GM12878 (cell line): ENCODE results near the gene ZNF3. TPM values are rescaled to one million over a fixed set of nuclear protein-coding genes. Genes with fewer than 3 reads are reported as not detected.

Experiments used
- ATAC-seq: fragments of 200-7000 bp; cut with Tn5 transposase; 3 replicates; pipeline ENCODE4 v1.9.1; 2020; ENCODE audit warnings: mild to moderate bottlenecking, moderate library complexity
- BruUV-seq: library from RNA; stranded (reverse); fragments of 400-500 nt; replicated peaks from 2 replicates; lab custom pipeline; 2021; lab: Mats Ljungman, UMichigan
- CTCF ChIA-PET: fragments of 300-600 bp; sonication (Branson Sonifier 250); formaldehyde crosslinking; extraction: SDS; loops from one replicate; lab custom pipeline; 2021; ENCODE audit warnings: inconsistent platforms; lab: Yijun Ruan, JAX
- POLR2A ChIA-PET: fragments of 350-600 bp; formaldehyde crosslinking; extraction: SDS; loops from one replicate; lab custom pipeline; 2021; ENCODE audit warnings: inconsistent platforms; lab: Charles Lee
- RAD21 ChIA-PET: fragments of 300-600 bp; sonication (Branson Sonifier 250); formaldehyde crosslinking; loops from one replicate; lab custom pipeline; 2023; ENCODE audit warnings: antibody characterized with exemption; ENCODE audit not compliant: unreplicated experiment; lab: Charles Lee
- SMC1A ChIA-PET: fragments of 300-600 bp; sonication (Branson Sonifier 250); formaldehyde crosslinking; loops from one replicate; lab custom pipeline; 2023; ENCODE audit not compliant: unreplicated experiment, uncharacterized antibody; lab: Charles Lee
- DNase-seq: peaks from one replicate; pipeline ENCODE4 v3.0.0-alpha.2; 2011; ENCODE audit warnings: low read depth, low spot score
- FAIRE-seq: peaks from 3 replicates; lab custom pipeline; 2011; peaks lifted over from hg19 to GRCh38; lab: Jason Lieb, UNC
- H2AFZ ChIP-seq: 2 replicates; pipeline ENCODE4 v1.6.0; 2011; ENCODE audit warnings: low read depth, low read length, control low read depth; ENCODE audit not compliant: control insufficient read depth
- H3K27ac ChIP-seq: 2 replicates; pipeline ENCODE4 v1.5.1; 2011; ENCODE audit warnings: control low read depth; ENCODE audit not compliant: control insufficient read depth, insufficient read depth
- H3K27me3 ChIP-seq, 2 experiments: replicated peaks in 1 of 2; 2 replicates each; pipeline versions ENCODE4 v1.6.0 to v1.6.1; 2011; ENCODE audit warnings: low read length in 1 of 2; ENCODE audit not compliant: control insufficient read depth in 2 of 2, insufficient read depth in 2 of 2
- H3K36me3 ChIP-seq, 2 experiments: 2 replicates each; pipeline ENCODE4 v1.5.1; 2011; ENCODE audit warnings: low read length in 1 of 2; ENCODE audit not compliant: control insufficient read depth in 2 of 2, insufficient read depth in 2 of 2
- H3K4me1 ChIP-seq: 2 replicates; pipeline ENCODE4 v1.6.1; 2011; ENCODE audit warnings: mild to moderate bottlenecking, low read length, moderate library complexity, mixed read lengths; ENCODE audit not compliant: control insufficient read depth, insufficient read depth
- H3K4me2 ChIP-seq: 2 replicates; pipeline ENCODE4 v1.6.0; 2011; ENCODE audit warnings: control low read depth; ENCODE audit not compliant: control insufficient read depth, insufficient read depth
- H3K4me3 ChIP-seq: fragments of 200-600 bp; sonication (generic); 2 replicates; pipeline ENCODE4 v1.5.1; 2016
- H3K79me2 ChIP-seq: 2 replicates; pipeline ENCODE4 v1.6.0; 2011; ENCODE audit warnings: low read length; ENCODE audit not compliant: control insufficient read depth, insufficient read depth
- H3K9ac ChIP-seq: 2 replicates; pipeline ENCODE4 v1.8.0; 2011; ENCODE audit warnings: low read length, control low read depth, mixed read lengths; ENCODE audit not compliant: control insufficient read depth, insufficient read depth
- H3K9me3 ChIP-seq: replicated peaks from 3 replicates; pipeline ENCODE4 v1.5.1; 2011; ENCODE audit warnings: mild to moderate bottlenecking, low read length; ENCODE audit not compliant: control insufficient read depth, insufficient read depth
- H4K20me1 ChIP-seq: 2 replicates; pipeline ENCODE4 v1.6.0; 2011; ENCODE audit not compliant: control insufficient read depth, insufficient read depth
- BMI1 ChIP-seq: fragments of 450-650 bp; IDR thresholded peaks from 2 replicates; pipeline ENCODE4 v1.6.1; 2016; ENCODE audit warnings: mild to moderate bottlenecking, moderate library complexity, borderline replicate concordance
- DPF2 ChIP-seq: fragments of 450-650 bp; IDR thresholded peaks from 2 replicates; pipeline ENCODE4 v1.6.1; 2017; ENCODE audit warnings: mild to moderate bottlenecking
- MEF2B ChIP-seq: fragments of 450-650 bp; IDR thresholded peaks from 2 replicates; pipeline ENCODE4 v1.6.1; 2018; ENCODE audit warnings: mild to moderate bottlenecking, moderate library complexity; ENCODE audit not compliant: partially characterized antibody, poor library complexity, severe bottlenecking
- MTA3 ChIP-seq: IDR thresholded peaks from 2 replicates; pipeline ENCODE4 v1.6.1; 2012; ENCODE audit warnings: low read length, inconsistent platforms, borderline replicate concordance
- NFXL1 ChIP-seq: fragments of 450-650 bp; IDR thresholded peaks from 2 replicates; pipeline ENCODE4 v1.6.1; 2017; ENCODE audit warnings: antibody characterized with exemption, mild to moderate bottlenecking, borderline replicate concordance
- NFYA ChIP-seq: IDR thresholded peaks from 2 replicates; pipeline ENCODE4 v1.6.1; 2011; ENCODE audit warnings: low read depth, mild to moderate bottlenecking, low read length, improper control_type of control experiment, borderline replicate concordance
- RELA ChIP-seq: fragments of 450-650 bp; IDR thresholded peaks from 2 replicates; pipeline ENCODE4 v1.8.0; 2014; ENCODE audit warnings: borderline replicate concordance; ENCODE audit not compliant: partially characterized antibody
- TARDBP ChIP-seq: IDR thresholded peaks from 2 replicates; pipeline ENCODE4 v1.6.1; 2016; ENCODE audit warnings: borderline replicate concordance
- WGBS: methylation state at CpG from one replicate; pipeline ENCODE4 v1.1.6; 2016; ENCODE audit warnings: low lambda C conversion rate; ENCODE audit not compliant: insufficient replicate concordance, insufficient coverage; ENCODE audit errors: missing lambda C conversion rate; 5-methylcytosine and 5-hydroxymethylcytosine counted together
- in situ Hi-C: fragments of 300-500 bp; cut with MboI; formaldehyde crosslinking; loops from 9 replicates; pipeline ENCODE4 v1.14.3; 2018; ENCODE audit warnings: mixed read lengths
- intact Hi-C: fragments of 100-400 bp; cut with micrococcal nuclease; formaldehyde crosslinking; loops from one replicate; pipeline ENCODE4 v1.14.2; 2022; ENCODE audit not compliant: unreplicated experiment
- polyA plus RNA-seq, 11 experiments: library from polyadenylated mRNA; depleted of rRNA in 4 of 11; unstranded in 6 of 11; stranded (reverse) in 5 of 11; fragments of >200 nt; fragmentation: Nextera tagmentation in 4 of 11; fragmentation: Illumina TruSeq in 1 of 11; extraction: Ambion mirVana in 4 of 11; extraction: Trizol in 1 of 11; gene quantifications; 1 replicate in 1 of 11; 2 replicates in 10 of 11; pipeline versions ENCODE4 v1.2.1 to v1.2.3, GENCODE V29; 2011 to 2016; ENCODE audit warnings: inconsistent platforms in 2 of 11, missing spikeins in 2 of 11, low read depth in 1 of 11
- total RNA-seq, 4 experiments: library from RNA; depleted of rRNA in 3 of 4; stranded (reverse); fragments of >200 nt in 3 of 4; fragmentation: Illumina TruSeq in 1 of 4; extraction: Trizol in 1 of 4; gene quantifications; 2 replicates each; pipeline versions ENCODE4 v1.2.1 to v1.2.3, GENCODE V29; 2013 to 2021

The ZNF3 gene
- total and polyA plus RNA-seq, 10 of the 15 experiments (the other 5 are each of a cell fraction or from before 2014, with no cell fraction given) = 17.2 to 37.4 (median 29.4) TPM

DNA sequence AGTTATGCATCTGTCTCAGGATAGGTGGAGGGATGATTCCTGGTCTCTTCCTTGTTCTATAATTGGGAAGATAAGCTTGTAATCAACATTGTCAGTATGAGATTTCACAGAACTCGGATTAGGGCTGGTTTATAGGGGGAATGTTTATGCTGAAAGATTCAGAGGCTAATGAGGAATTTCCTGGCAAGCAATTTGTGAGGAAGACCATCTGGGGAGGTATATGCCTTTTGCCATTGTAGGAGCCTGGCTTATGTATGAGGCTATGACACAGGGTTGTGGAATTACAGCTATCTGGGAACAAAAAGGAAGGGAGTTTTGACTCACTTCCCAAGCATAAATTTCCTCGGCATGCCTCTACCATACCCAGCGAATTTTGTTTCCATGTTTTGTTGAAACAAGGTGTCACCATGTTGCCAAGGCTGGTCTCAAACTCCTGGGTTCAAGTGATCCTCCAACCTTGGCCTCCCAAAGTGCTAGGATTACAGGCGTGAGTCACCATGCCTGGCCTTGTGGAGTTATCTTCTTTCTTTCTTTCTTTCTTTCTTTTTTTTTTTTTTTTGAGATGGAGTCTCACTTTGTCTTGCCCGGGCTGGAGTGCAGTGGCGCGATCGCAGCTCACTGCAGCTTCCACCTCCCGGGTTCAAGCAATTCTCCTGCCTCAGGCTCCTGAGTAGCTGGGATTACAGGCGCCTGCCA, 5.7 kb upstream of the ZNF3 start:
- ATAC-seq (no peak), FAIRE-seq (no peak)
- Histone ChIP-seq H3K27me3 (no peaks in the 10 kb centered on the region), H4K20me1 (no peaks in the 10 kb centered on the region), H3K4me3 (no peak overlapping the region), H3K4me1 (peaks cover 11% of the 10 kb centered on the region)
- no TSS peak for BruUV-seq
- intact Hi-C loops = loop anchor here (10.0 kb wide), 1 partner anchor 172 kb away; the partner anchor contains the start of gene TRIM4
- SMC1A ChIA-PET = no interaction called here
- TF ChIP-seq MEF2B (no peak), NFXL1 (no peak), DPF2 (no peak), TARDBP (no peak), MTA3 (no peak), NFYA (no peak), BMI1 (no peak), RELA (no peak)
- TF ChIP-seq, all 136 proteins: peak for 0
- CTCF ChIA-PET = interaction anchor here (0.6 to 1.3 kb wide), 3 partner anchors 39 to 343 kb away, joined by 3 read pairs; partner anchors contain the start of gene MEPCE
- 82% methylated on average over 10 of the region's 10 CpGs for WGBS
- in situ Hi-C loops = no loop called here
- Histone ChIP-seq H3K27ac (no peak overlapping the region), H3K36me3 (peaks cover under 1 to 17% of the 10 kb centered on the region in 2 experiments), H3K4me2 (no peak overlapping the region), H3K9ac (no peak overlapping the region), H3K79me2 (peaks cover 10% of the 10 kb centered on the region), H3K9me3 (no peaks in the 10 kb centered on the region), H2AFZ (no peak overlapping the region)
- DNase-seq = no peak
- RAD21 ChIA-PET = interaction anchor here (1.0 kb wide), 1 partner anchor 14 kb away, joined by 7 read pairs; the partner anchor contains the start of genes AP4M1 and MCM7
- POLR2A ChIA-PET = interaction anchor here (0.6 to 0.9 kb wide), 2 partner anchors 55 to 62 kb away, joined by 3 read pairs; no protein-coding TSS in a partner anchor
